Uterus (tissue), 4 donors: ENCODE results near the gene NOC4L. TPM values are rescaled to one million over a fixed set of nuclear protein-coding genes. Genes with fewer than 3 reads are reported as not detected.
"Not testable (repeated sequence)": the region's sequence is repeated elsewhere in the genome, so short reads cannot be mapped to it uniquely, and the experiment has no call there.

Source experiments
- DNase-seq, 2 donors: peaks; one replicate each; pipeline ENCODE4 v3.0.0-alpha.2; 2019 to 2020
- H3K27ac ChIP-seq, 2 donors: fragments of 200-600 bp; sonication (generic); 1 replicate in 1 of 2; 2 replicates in 1 of 2; pipeline ENCODE4 v1.5.1; 2016 to 2018
- H3K27me3 ChIP-seq, 2 donors: fragments of 200-600 bp; sonication (generic); one replicate each; pipeline ENCODE4 v1.5.1; 2018 to 2019; ENCODE audit warnings: control low read depth in 1 of 2
- H3K36me3 ChIP-seq, 2 donors: fragments of 200-600 bp; sonication (generic); one replicate each; pipeline ENCODE4 v1.5.1; 2019; ENCODE audit warnings: control low read depth in 1 of 2
- H3K4me1 ChIP-seq, 2 donors: fragments of 200-600 bp; sonication (generic); one replicate each; pipeline ENCODE4 v1.5.1; 2018 to 2019; ENCODE audit warnings: control low read depth in 1 of 2
- H3K4me3 ChIP-seq, 2 donors: fragments of 200-600 bp; sonication (generic); 1 replicate in 1 of 2; 2 replicates in 1 of 2; pipeline ENCODE4 v1.5.1; 2018 to 2019; ENCODE audit warnings: mild to moderate bottlenecking in 1 of 2
- H3K9me3 ChIP-seq, 2 donors: fragments of 200-600 bp; sonication (generic); one replicate each; pipeline ENCODE4 v1.5.1; 2019; ENCODE audit warnings: control low read depth in 1 of 2
- CTCF ChIP-seq, 4 experiments: fragments of 200-600 bp in 2 of 4; fragments of 450-650 bp in 2 of 4; sonication (generic) in 2 of 4; IDR thresholded peaks; one replicate each; pipeline ENCODE4 v1.5.1; 2016 to 2019; ENCODE audit warnings: antibody characterized with exemption in 4 of 4, mild to moderate bottlenecking in 2 of 4, moderate library complexity in 1 of 4
- POLR2A ChIP-seq, 2 donors: fragments of 450-650 bp; IDR thresholded peaks; one replicate each; pipeline ENCODE4 v1.6.1; 2016; ENCODE audit warnings: antibody characterized with exemption in 2 of 2, mild to moderate bottlenecking in 1 of 2, moderate library complexity in 1 of 2
- intact Hi-C: fragments of 100-400 bp; cut with DNase I; formaldehyde crosslinking; loops from one replicate; pipeline ENCODE4 v1.15.1; 2023; ENCODE audit warnings: low total_unique reads
- total RNA-seq, 4 donors: library from RNA; depleted of rRNA in 3 of 4; stranded (reverse); fragments of >200 nt in 3 of 4; gene quantifications; one replicate each; pipeline versions ENCODE4 v1.1.0 to v1.2.4, GENCODE V29; 2014 to 2023
- donor health status: DM: yes; HTN: yes; CAD: no.

Gene NOC4L
- total RNA-seq, 4 donors from 2014 or later: 9.4 to 15.4 TPM; not detected in 2

- DNase-seq: no peak
- H3K27me3 ChIP-seq: no peaks in the 10 kb centered on the region
- H3K4me3 ChIP-seq: no peak overlapping the region
- H3K27ac ChIP-seq: no peak overlapping the region
- H3K4me1 ChIP-seq: no peaks in the 10 kb centered on the region
- TF ChIP-seq CTCF (IDR thresholded peaks at IDR 0.05): no peak
- TF ChIP-seq POLR2A (IDR thresholded peaks at IDR 0.05): no peak
- no peaks in the 10 kb centered on the region for H3K9me3 ChIP-seq
- intact Hi-C loops: no loop called here
- no peaks in the 10 kb centered on the region for H3K36me3 ChIP-seq
Observed at GRCh38 chr12:132102297-132102696, 42.0 kb upstream of the NOC4L start.

- intact Hi-C loops, H3K27ac ChIP-seq, DNase-seq, H3K4me3 ChIP-seq, H3K9me3 ChIP-seq, H3K36me3 ChIP-seq, H3K4me1 ChIP-seq, H3K27me3 ChIP-seq: not testable (repeated sequence)
Observed at GRCh38 chr12:132103072-132103471, 41.2 kb upstream of the NOC4L start.

GRCh38 chr12:132103542-132104308, 40.5 kb upstream of the NOC4L start:
- Histone ChIP-seq H3K4me3 (no peak overlapping the region), H3K27ac (no peak overlapping the region), H3K27me3 (no peaks in the 10 kb centered on the region), H3K36me3 (no peaks in the 10 kb centered on the region), H3K9me3 (no peaks in the 10 kb centered on the region), H3K4me1 (no peaks in the 10 kb centered on the region)
- intact Hi-C loops: no loop called here
- TF ChIP-seq POLR2A (IDR thresholded peaks at IDR 0.05): no peak
- no peak for TF ChIP-seq CTCF (IDR thresholded peaks at IDR 0.05)
- DNase-seq: no peak

- Histone ChIP-seq H3K4me1 (no peaks in the 10 kb centered on the region), H3K36me3 (no peaks in the 10 kb centered on the region), H3K4me3 (no peak overlapping the region), H3K27me3 (no peaks in the 10 kb centered on the region), H3K27ac (no peak overlapping the region), H3K9me3 (no peaks in the 10 kb centered on the region)
- no peak for DNase-seq
- intact Hi-C loops: no loop called here
- TF ChIP-seq CTCF (IDR thresholded peaks at IDR 0.05) (no peak), POLR2A (IDR thresholded peaks at IDR 0.05) (no peak)
Observed at GRCh38 chr12:132105467-132105866, 38.8 kb upstream of the NOC4L start.

- H3K4me3 ChIP-seq: no peak overlapping the region
- intact Hi-C loops: no loop called here
- DNase-seq: no peak
- H3K4me1 ChIP-seq: no peaks in the 10 kb centered on the region
- no peak overlapping the region for H3K27ac ChIP-seq
- no peaks in the 10 kb centered on the region for H3K27me3 ChIP-seq
- no peaks in the 10 kb centered on the region for H3K9me3 ChIP-seq
- TF ChIP-seq POLR2A (IDR thresholded peaks at IDR 0.05) (no peak), CTCF (IDR thresholded peaks at IDR 0.05) (no peak)
- H3K36me3 ChIP-seq: no peaks in the 10 kb centered on the region
Observed at GRCh38 chr12:132106921-132107320, 37.3 kb upstream of the NOC4L start.
